GM18520 (cell line): ENCODE results near the gene ZNF831.

Source experiments
- ATAC-seq: cut with Tn5 transposase; IDR thresholded peaks from one replicate; pipeline ENCODE4 v1.9.1; 2021; ENCODE audit not compliant: unreplicated experiment

The ZNF831 gene

GRCh38 chr20:59163631-59164530 lies at the start of gene ZNF831:
ZNF831 (plus strand) TSS chr20:59163821; CDS start chr20:59191020, 27,199 bp downstream.
- no peak for ATAC-seq

- ATAC-seq, result no peak
These were observed 46.1 kb upstream of the ZNF831 start for GRCh38 chr20:59117526-59117925.

DNA sequence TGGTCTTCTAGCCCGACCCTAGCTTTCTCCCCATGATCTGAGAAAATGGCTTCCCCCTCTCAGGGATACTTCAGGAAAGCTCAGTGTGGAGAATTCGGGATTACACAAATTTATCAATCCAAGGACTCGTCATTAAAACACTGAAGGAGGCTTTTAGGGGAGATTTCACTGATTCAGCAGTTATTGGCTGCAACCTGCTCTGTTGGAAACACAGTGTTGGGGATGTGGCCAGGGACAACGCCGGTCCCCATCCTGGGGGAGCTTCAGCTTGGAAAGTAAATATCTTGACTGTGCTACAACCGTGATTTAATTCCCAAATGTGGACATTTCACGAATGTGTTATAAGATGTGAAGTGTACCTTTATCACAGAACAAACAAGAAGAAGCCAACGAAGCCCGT lies 44.8 kb upstream of the ZNF831 start:
- ATAC-seq, result no peak

DNA sequence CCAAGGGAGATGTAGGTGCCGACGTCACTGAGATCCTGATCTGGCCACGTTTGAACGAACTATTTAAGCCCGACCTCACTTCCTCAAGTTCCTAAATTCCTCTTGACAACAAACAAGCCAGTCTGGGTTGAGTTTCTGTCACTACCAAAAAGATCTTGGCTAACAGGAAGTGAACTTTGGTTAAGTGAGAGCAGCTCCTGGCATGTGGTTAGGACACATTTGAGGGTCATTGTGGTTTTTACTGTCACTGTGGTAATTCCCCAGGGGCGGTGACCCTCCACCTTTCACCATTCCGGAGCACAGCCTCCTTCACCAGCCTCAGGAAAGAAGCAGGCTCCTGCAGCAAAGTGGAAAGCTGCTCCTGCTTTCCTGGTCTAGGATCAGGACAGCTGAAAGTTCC lies 43.1 kb upstream of the ZNF831 start:
- no peak for ATAC-seq

DNA sequence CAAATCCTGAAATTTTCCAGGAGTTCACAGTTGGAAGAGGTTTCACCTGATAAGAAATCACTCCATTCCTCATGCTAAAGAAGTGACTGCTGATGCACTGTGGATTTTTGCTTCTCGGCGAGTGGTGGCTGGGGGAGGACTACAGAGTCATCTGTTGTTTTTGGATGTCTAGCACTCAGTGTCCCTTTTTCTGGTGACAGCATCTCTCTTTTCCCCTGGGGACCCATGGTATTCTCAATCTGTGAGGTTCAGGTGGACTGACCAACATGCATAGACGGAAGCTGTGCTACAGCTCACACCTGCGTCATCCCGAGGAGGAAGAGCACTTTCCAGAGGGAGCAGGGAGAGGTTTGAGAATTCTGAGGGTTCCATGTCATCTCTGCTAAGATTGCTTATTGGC lies 42.7 kb upstream of the ZNF831 start:
- ATAC-seq, result no peak

GRCh38 chr20:59121714-59122565 lies 41.7 kb upstream of the ZNF831 start:
- ATAC-seq, result no peak

DNA sequence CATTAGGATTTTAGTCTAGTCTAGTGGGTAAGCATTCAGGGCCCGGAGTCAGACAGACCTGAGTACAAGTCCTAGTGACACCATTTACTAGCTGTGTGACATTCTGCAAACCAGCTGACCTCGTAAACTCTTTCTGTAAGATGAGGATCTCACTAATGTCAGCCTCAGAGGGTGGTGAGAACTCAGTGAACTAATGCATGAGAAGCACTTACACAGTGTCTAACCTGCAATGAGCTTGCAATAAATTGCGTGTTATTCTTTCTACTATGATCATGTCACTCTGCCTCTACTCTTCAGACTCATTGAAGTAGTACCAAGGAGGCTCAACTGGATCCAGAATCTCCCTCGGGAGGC lies 41.1 kb upstream of the ZNF831 start:
- no peak for ATAC-seq

DNA sequence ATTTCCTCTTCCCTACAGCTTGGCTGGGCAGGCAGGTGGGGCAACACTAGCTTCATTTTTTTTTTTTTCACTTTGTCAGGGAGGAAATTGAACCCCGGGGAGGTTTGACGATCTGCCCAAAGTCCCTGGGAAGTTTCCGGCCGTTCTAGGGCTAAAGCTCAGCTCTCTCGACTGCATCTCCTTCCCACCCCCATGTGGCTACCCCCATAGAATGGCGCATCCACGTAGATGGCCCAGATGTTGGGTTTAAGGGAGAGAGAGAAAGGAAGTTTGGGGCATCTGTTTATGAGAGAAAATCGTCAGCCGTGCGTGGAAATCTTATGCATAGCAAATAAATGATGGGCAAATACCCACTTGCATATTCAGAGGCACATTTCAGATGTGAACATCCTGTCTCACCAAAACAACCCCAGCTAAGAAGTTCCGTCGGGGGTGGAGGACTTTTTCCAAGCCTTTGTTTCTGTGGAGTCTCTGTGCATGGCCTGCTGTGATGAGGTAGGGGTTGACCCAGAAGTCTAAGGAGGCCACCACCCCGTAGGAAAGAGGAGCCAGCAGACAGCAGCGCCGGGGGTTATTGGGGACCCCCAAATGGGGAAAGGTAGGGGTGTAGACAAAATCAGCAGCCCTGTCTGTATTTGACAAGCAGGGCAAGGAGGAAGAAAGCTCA lies 40.5 kb upstream of the ZNF831 start:
- no peak for ATAC-seq

DNA sequence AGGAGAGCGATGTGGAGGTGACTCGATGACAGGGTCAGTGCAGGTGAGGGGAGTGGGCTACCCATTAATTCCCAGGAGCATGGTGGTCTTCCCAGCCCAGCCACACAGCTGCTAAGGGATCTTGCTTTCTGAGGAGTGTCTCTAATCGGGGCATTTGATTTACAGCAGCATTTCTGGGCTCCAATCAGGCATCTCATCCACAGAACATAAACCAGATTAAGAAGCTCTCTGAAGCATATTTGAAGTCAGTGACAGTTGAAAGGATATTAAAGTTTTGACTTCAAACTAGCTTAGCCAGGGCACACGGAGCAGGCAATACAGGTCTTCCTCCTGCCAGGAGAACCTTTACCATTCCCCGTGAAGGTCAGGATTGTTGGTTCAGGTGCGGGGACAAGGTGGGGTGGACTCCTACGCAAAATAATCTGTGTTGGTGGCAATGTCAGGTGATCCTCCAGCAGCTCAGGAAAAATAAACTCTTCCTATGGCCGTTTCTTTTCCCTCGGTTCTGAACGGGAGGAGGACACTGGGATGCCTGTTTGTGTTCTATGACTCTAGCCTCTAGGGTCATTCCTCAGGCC lies 39.9 kb upstream of the ZNF831 start:
- ATAC-seq, result no peak

- ATAC-seq, result no peak
These were observed 39.2 kb upstream of the ZNF831 start for GRCh38 chr20:59124296-59125029.

GRCh38 chr20:59125332-59125731 lies 38.3 kb upstream of the ZNF831 start:
- no peak for ATAC-seq

DNA sequence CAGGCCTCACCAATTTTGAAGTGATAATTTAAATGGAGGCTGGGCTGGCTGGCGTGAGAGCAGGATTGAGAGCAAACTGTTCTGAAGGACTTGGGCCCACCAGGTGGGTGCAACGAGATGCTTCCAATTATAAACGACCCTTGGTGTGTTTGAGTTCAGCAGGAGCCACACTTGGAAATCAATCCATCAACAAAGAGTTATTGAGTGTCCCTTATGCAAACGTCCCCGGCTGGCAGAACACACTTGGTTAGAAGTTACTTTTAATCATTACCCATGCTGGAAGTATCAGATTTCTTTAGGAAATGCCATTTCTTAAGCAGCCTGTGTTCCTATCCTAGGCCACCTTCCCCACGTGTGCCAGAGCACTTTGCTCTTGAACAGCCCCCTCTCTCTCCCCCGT lies 37.8 kb upstream of the ZNF831 start:
- no peak for ATAC-seq

DNA sequence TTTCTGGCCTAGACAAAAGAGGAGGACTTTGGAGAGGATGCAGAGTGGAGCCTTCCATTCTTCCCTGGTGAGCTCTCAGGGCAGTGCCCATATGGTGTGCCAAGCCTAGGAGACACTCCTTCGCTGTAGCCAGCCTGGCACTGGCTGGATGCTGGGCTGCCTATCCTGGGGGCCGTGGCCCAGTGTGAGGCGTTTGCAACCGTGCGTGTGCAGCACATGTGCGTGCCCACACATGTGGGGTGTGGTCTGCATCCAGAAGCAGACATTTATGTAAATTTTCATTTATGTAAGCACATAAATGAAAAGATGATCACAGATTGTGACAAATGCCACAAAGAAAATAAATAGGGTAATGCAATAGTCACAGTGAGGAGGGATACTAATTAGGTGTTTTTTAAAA lies 35.8 kb upstream of the ZNF831 start:
- no peak for ATAC-seq

- ATAC-seq, result no peak
These were observed 31.9 kb upstream of the ZNF831 start for GRCh38 chr20:59131551-59132285.

GRCh38 chr20:59134182-59134581 lies 29.4 kb upstream of the ZNF831 start:
- no peak for ATAC-seq

- ATAC-seq, result no peak
These were observed 28.5 kb upstream of the ZNF831 start for GRCh38 chr20:59135093-59135492.

GRCh38 chr20:59136027-59136426 lies 27.6 kb upstream of the ZNF831 start:
- ATAC-seq, result no peak

GRCh38 chr20:59137532-59137931 lies 26.1 kb upstream of the ZNF831 start:
- ATAC-seq, result no peak

GRCh38 chr20:59138114-59138748 lies 25.4 kb upstream of the ZNF831 start:
- no peak for ATAC-seq
